ENCODE data around the gene UMAD1. TPM values are rescaled to one million over a fixed set of nuclear protein-coding genes. Genes with fewer than 3 reads are reported as not detected.
"Not testable (repeated sequence)": the region's sequence is repeated elsewhere in the genome, so short reads cannot be mapped to it uniquely, and the experiment has no call there.

UMAD1 gene
- polyA plus RNA-seq, 1 of the 3 experiments (the other 2 are of a cell fraction): 13.9 TPM

DNA sequence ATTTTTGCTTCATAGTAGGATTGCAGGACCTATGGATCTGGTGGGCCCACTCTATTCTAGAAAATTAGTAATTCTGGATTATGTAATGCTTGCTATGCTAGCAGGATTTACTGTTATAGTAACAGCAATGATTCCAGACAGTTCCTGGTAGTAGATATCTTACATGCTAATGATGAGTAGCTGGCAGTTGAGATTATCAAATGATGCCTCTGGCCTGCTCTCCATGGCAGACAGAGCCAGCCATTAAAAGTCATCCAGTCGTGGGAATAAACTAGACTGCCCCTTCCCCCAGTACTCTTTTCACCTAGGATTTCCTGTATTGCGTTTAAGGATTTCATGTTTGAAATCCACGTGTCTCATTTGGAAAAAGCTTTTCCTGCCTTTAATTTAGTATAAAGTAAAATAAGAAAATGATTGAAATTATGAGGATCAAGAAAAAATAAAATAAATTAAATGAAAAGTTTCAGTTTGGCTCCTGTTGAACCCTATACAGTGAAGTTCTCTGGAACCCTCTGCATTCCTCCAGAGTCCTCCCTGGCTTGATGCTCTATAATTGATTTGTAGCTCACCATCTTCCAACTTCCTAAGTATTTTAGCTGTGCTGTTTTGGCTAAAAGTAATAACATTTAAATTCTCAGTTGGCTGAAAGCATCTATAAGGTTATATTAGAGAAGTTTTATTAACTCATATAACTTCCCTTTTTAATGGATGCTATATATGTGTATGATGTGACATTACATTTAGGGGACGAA lies 14.6 kb downstream of the UMAD1 start:
- Histone ChIP-seq H3K27me3 (ENCODE audit: insufficient read depth) (no peaks in the 10 kb centered on the region), H3K9me3 (peaks cover 7% of the 10 kb centered on the region; the same call in 1 of the 2 replicates), H3K79me2 (ENCODE audit: insufficient read depth) (peaks cover 15% of the 10 kb centered on the region; the same call in 1 of the 2 replicates), H3K4me3 (ENCODE audit: low read depth in 2 of 2, low read length in 1 of 2) (no peak overlapping the region), H3K4me2 (no peak overlapping the region), H2AFZ (ENCODE audit: low read depth) (no peak overlapping the region), H3K9ac (no peak overlapping the region), H3K27ac (ENCODE audit: low read depth in 2 of 2, low read length in 1 of 2) (peak overlapping the region in 1 of 2 experiments; percentile 84; a peak in 2 of 4 replicates), H3F3A (replicated peaks; ENCODE audit: insufficient read depth) (no peaks in the 10 kb centered on the region), H3K36me3 (replicated peaks in 1 of 2; ENCODE audit: control insufficient read depth in 1 of 2, insufficient read depth in 2 of 2, low read length in 1 of 2) (peaks cover 0 to 4% of the 10 kb centered on the region in 2 experiments), H4K20me1 (ENCODE audit: insufficient read depth) (no peaks in the 10 kb centered on the region), H3K9me2 (no peaks in the 10 kb centered on the region), H3K4me1 (ENCODE audit: control insufficient read depth in 1 of 2, insufficient read depth in 2 of 2, low read depth in 1 of 2, low read length in 1 of 2) (peaks cover 0 to 28% of the 10 kb centered on the region in 2 experiments; a peak in 2 of 4 replicates)
- TF ChIP-seq RAD21 (IDR thresholded peaks at IDR 0.05; ENCODE audit: low read length) (peak; percentile 16; the same call in 1 of the 2 replicates), GATA2 (CRISPR knock-in tag; IDR thresholded peaks at IDR 0.05) (peak; percentile 60), RXRA (IDR thresholded peaks at IDR 0.05; ENCODE audit: borderline replicate concordance, low read depth) (no peak), RCOR1 (IDR thresholded peaks at IDR 0.05; ENCODE audit: low read length) (peak; percentile 74), FOXJ3 (CRISPR knock-in tag; IDR thresholded peaks at IDR 0.05) (no peak), FOXM1 (IDR thresholded peaks at IDR 0.05; ENCODE audit: low read depth) (no peak), SIN3A (IDR thresholded peaks at IDR 0.05; ENCODE audit: borderline replicate concordance, low read depth, low read length) (no peak), CHD2 (IDR thresholded peaks at IDR 0.05; ENCODE audit: low read length, partially characterized antibody) (peak; percentile 74), EP300 (IDR thresholded peaks at IDR 0.05; ENCODE audit: borderline replicate concordance in 1 of 2, low read depth in 1 of 2, low read length in 1 of 2) (peak in 1 of 2 experiments; percentile 82; a peak in 2 of 4 replicates)
- TF ChIP-seq, protein P1, sequence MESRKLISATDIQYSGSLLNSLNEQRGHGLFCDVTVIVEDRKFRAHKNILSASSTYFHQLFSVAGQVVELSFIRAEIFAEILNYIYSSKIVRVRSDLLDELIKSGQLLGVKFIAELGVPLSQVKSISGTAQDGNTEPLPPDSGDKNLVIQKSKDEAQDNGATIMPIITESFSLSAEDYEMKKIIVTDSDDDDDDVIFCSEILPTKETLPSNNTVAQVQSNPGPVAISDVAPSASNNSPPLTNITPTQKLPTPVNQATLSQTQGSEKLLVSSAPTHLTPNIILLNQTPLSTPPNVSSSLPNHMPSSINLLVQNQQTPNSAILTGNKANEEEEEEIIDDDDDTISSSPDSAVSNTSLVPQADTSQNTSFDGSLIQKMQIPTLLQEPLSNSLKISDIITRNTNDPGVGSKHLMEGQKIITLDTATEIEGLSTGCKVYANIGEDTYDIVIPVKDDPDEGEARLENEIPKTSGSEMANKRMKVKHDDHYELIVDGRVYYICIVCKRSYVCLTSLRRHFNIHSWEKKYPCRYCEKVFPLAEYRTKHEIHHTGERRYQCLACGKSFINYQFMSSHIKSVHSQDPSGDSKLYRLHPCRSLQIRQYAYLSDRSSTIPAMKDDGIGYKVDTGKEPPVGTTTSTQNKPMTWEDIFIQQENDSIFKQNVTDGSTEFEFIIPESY (IDR thresholded peaks at IDR 0.05; ENCODE audit: borderline replicate concordance, low read depth): no peak
- peak; percentile 63 for DNase-seq
- 73% methylated on average over 4 of the region's 4 CpGs for WGBS (ENCODE audit: low lambda C conversion rate)
- POLR2A ChIA-PET: no interaction called here
- CTCF ChIA-PET: interaction anchor here (0.8 to 1.2 kb wide), 3 partner anchors 10 to 26 kb away, joined by 3 to 4 read pairs (median 3); no protein-coding TSS in a partner anchor

DNA sequence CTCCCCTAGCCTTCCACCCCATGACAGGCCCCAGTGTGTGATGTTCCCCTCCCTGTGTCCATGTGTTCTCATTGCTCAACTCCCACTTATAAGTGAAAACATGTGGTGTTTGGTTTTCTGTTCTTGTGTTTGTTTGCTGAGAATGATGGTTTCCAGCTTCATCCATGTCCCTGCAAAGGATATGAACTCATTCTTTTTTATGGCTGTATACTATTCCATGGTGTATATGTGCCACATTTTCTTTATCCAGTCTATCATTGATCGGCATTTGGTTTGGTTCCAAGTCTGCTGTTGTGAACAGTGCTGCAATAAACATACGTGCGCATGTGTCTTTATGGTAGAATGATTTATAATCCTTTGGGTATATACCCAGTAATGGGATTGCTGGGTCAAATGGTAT lies 15.9 kb downstream of the UMAD1 start:
- H3K9me2 ChIP-seq; H3K27ac ChIP-seq (ENCODE audit: low read depth in 2 of 2, low read length in 1 of 2); H3K4me2 ChIP-seq; H3K27me3 ChIP-seq (ENCODE audit: insufficient read depth); DNase-seq; CTCF ChIA-PET; H2AFZ ChIP-seq (ENCODE audit: low read depth); H3K4me3 ChIP-seq (ENCODE audit: low read depth in 2 of 2, low read length in 1 of 2); H3K9me3 ChIP-seq; POLR2A ChIA-PET; H3K9ac ChIP-seq; H3F3A ChIP-seq (replicated peaks; ENCODE audit: insufficient read depth); H4K20me1 ChIP-seq (ENCODE audit: insufficient read depth); H3K36me3 ChIP-seq (replicated peaks in 1 of 2; ENCODE audit: control insufficient read depth in 1 of 2, insufficient read depth in 2 of 2, low read length in 1 of 2): not testable (repeated sequence)
- Histone ChIP-seq H3K79me2 (ENCODE audit: insufficient read depth) (peaks cover 21% of the 10 kb centered on the region; the same call in 1 of the 2 replicates), H3K4me1 (ENCODE audit: control insufficient read depth in 1 of 2, insufficient read depth in 2 of 2, low read depth in 1 of 2, low read length in 1 of 2) (peaks cover 0 to 20% of the 10 kb centered on the region in 2 experiments; a peak in 2 of 4 replicates)
- 97% methylated on average over 3 of the region's 3 CpGs for WGBS (ENCODE audit: low lambda C conversion rate)
